ENCODE data around the gene IRAK1. TPM values are rescaled to one million over a fixed set of nuclear protein-coding genes. Genes with fewer than 3 reads are reported as not detected.

IRAK1 gene
- total and polyA plus RNA-seq, 2 of the 13 experiments (the other 11 are each of a cell fraction or from before 2014, with no cell fraction given), result 57.7 to 77.3 TPM

GRCh38 chrX:154056770-154057241 is 37.1 kb upstream of the IRAK1 start (continued):
- TF ChIP-seq AHDC1 (CRISPR knock-in tag; IDR thresholded peaks at IDR 0.05; ENCODE audit: borderline replicate concordance) (peak; percentile 40; the same call in 1 of the 2 replicates), ZNF280B (CRISPR knock-in tag; IDR thresholded peaks at IDR 0.05; ENCODE audit: borderline replicate concordance) (no peak), ZNF605 (CRISPR knock-in tag; IDR thresholded peaks at IDR 0.05) (peak; percentile 58; the same call in 1 of the 2 replicates), KMT2A (CRISPR knock-in tag; IDR thresholded peaks at IDR 0.05) (peak; percentile 83), MLXIP (CRISPR knock-in tag; IDR thresholded peaks at IDR 0.05; ENCODE audit: borderline replicate concordance) (no peak), SIX1 (CRISPR knock-in tag; IDR thresholded peaks at IDR 0.05; ENCODE audit: borderline replicate concordance) (no peak), TOPORS (CRISPR knock-in tag; IDR thresholded peaks at IDR 0.05) (0 out of 2 replicates have a peak, but pooled peaks have one; percentile 34), ZNF124 (CRISPR knock-in tag; IDR thresholded peaks at IDR 0.05) (0 out of 2 replicates have a peak, but pooled peaks have one; percentile 29), RORA (CRISPR knock-in tag; IDR thresholded peaks at IDR 0.05) (no peak), NR2C2 (CRISPR knock-in tag; IDR thresholded peaks at IDR 0.05; ENCODE audit: borderline replicate concordance) (peak; percentile 56), ISL2 (CRISPR knock-in tag; IDR thresholded peaks at IDR 0.05) (peak; percentile 66), CEBPG (CRISPR knock-in tag; IDR thresholded peaks at IDR 0.05) (peak; percentile 99), KDM3A (CRISPR knock-in tag; IDR thresholded peaks at IDR 0.05; ENCODE audit: low read depth) (peak; percentile 51; the same call in 1 of the 2 replicates), ZHX1 (CRISPR knock-in tag; IDR thresholded peaks at IDR 0.05; ENCODE audit: low read depth) (no peak)

All from HepG2 (cell line).